HFFc6 (cell line): ENCODE measurements around the gene DHRS4L2. TPM values are rescaled to one million over a fixed set of nuclear protein-coding genes. Genes with fewer than 3 reads are reported as not detected.
"Not testable (repeated sequence)": the region's sequence is repeated elsewhere in the genome, so short reads cannot be mapped to it uniquely, and the experiment has no call there.

Experiments used
- DNase-seq: peaks from one replicate; pipeline ENCODE4 v3.0.0-alpha.2; 2018
- H3K27ac Mint-ChIP-seq: 2 replicates; pipeline ENCODE4 v1.8.0; 2020; ENCODE audit warnings: mild to moderate bottlenecking, mixed read lengths
- H3K27me3 Mint-ChIP-seq: 2 replicates; pipeline ENCODE4 v1.8.0; 2021; ENCODE audit warnings: mild to moderate bottlenecking, moderate library complexity, mixed read lengths; ENCODE audit not compliant: insufficient read depth
- H3K36me3 Mint-ChIP-seq: 2 replicates; pipeline ENCODE4 v1.8.0; 2021; ENCODE audit warnings: low read depth, mixed read lengths
- H3K4me1 Mint-ChIP-seq: 2 replicates; pipeline ENCODE4 v1.8.0; 2020; ENCODE audit warnings: low read depth, mixed read lengths
- H3K4me3 Mint-ChIP-seq: 2 replicates; pipeline ENCODE4 v1.8.0; 2020; ENCODE audit warnings: mild to moderate bottlenecking, moderate library complexity, mixed read lengths
- H3K9me3 Mint-ChIP-seq: 2 replicates; pipeline ENCODE4 v1.8.0; 2020; ENCODE audit warnings: mild to moderate bottlenecking, mixed read lengths
- total RNA-seq, 6 experiments: library from RNA; stranded (reverse); fragmentation: NEBNext Ultra II Directional; extraction: Animal tissue kit (Norgen Biotek cat#: 25700); gene quantifications; 2 replicates in 1 of 6; 3 replicates in 5 of 6; pipeline ENCODE4 v1.2.3, GENCODE V29; 2021
- TF ChIP-seq, protein P1 (sequence below): fragments of 200-600 bp; sonication (generic); IDR thresholded peaks from 2 replicates; pipeline ENCODE4 v1.5.0; 2021; ENCODE audit warnings: antibody characterized with exemption, mild to moderate bottlenecking

DHRS4L2 gene
- total RNA-seq, 6 experiments from 2014 or later, result 18.8 to 25.4 (median 23.5) TPM

DNA sequence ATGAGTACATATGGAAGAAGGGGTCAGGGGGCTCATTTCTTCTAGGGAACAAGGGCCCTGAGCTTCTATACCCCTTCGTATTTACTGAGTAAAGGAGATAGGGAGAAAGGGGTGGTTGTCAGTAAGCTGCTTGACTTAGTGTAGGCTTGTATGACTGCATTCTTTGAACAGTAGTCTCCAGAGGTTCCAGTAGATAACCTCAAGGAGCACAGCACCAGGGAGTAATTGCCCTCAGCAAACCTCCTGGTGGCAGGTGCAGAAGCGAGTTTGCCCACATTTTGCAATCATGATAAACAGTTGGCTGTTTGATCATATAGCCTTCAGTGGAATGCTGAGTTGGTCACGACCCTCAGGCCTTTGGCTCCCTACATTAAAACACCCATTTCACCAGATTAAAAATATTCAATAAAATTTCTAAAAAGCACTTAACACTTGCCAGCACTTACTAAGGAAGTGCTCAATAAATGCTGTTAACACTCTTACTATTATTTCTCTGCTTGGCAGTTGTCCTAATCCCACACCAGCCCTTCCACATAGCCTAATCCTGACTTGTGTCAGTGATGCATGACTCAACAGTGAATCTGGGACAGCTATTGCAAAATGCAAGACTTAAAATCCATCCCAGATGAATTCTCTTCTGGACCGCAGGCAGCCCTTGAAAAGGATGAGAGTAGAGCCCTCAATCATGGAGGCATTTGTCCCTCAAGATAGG is 3.7 kb upstream of the DHRS4L2 start:
- TF ChIP-seq, protein P1, sequence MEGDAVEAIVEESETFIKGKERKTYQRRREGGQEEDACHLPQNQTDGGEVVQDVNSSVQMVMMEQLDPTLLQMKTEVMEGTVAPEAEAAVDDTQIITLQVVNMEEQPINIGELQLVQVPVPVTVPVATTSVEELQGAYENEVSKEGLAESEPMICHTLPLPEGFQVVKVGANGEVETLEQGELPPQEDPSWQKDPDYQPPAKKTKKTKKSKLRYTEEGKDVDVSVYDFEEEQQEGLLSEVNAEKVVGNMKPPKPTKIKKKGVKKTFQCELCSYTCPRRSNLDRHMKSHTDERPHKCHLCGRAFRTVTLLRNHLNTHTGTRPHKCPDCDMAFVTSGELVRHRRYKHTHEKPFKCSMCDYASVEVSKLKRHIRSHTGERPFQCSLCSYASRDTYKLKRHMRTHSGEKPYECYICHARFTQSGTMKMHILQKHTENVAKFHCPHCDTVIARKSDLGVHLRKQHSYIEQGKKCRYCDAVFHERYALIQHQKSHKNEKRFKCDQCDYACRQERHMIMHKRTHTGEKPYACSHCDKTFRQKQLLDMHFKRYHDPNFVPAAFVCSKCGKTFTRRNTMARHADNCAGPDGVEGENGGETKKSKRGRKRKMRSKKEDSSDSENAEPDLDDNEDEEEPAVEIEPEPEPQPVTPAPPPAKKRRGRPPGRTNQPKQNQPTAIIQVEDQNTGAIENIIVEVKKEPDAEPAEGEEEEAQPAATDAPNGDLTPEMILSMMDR, result no peak
- peak; percentile 81 for DNase-seq
- Mint-ChIP-seq H3K27me3 (peaks cover 4% of the 10 kb centered on the region; the same call in 1 of the 2 replicates), H3K4me1 (peaks cover 29% of the 10 kb centered on the region), H3K4me3 (no peak overlapping the region; the same call in 1 of the 2 replicates), H3K9me3 (no peaks in the 10 kb centered on the region), H3K27ac (no peak overlapping the region), H3K36me3 (no peaks in the 10 kb centered on the region)

DNA sequence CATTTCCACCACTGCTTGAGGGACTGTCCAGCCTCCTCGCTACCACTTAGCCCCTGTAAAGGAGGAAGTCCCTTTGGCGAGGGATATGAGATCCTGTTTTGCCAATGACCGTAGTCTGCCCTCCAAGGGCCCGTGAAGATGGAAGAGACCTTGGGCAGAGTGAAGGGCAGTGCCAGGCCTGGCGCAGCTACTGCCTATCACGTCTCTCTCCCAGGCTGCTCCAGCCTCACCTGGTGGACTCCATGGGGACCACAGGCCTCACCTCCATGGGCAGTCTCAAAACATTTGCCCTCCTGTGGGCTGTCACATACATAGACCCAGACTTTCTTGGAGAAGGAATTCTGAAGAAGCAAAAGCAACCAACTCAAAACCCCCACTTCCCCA is 514 bp upstream of the DHRS4L2 start:
- H3K27ac Mint-ChIP-seq, H3K36me3 Mint-ChIP-seq, DNase-seq, H3K27me3 Mint-ChIP-seq, H3K9me3 Mint-ChIP-seq: not testable (repeated sequence)
- Mint-ChIP-seq H3K4me3 (peak overlapping the region; percentile 64), H3K4me1 (peaks cover 29% of the 10 kb centered on the region)

DNA sequence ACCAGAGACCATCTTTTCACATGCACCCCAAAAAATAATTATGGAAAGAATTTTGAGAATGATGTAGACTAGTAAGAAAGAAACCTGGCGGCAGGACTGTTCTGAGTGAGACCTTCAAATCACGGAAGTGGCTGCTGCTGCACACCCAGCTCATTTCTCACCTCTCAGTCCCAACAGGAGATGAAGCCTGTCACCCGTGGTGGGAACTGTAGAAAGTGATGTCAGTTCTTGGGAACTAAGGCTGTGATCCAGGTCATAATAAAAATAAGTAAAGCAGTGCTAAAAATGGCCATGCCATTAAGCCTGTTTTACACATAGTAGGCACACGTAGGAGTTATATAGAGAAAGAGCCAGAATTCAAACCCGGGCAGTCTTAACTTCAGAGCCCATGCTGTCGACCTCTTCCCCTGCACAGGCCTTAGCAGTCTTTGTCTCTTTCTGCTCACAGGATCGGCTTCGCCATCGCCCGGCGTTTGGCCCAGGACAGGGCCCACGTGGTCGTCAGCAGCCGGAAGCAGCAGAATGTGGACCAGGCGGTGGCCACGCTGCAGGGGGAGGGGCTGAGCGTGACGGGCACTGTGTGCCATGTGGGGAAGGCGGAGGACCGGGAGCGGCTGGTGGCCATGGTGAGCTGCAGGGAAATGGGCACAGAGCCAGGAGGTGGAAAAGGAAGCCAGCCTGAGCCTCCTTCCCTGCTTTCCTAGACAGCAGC is 1.2 kb downstream of the DHRS4L2 start:
- not testable (repeated sequence) for H3K4me3 Mint-ChIP-seq, H3K36me3 Mint-ChIP-seq, H3K9me3 Mint-ChIP-seq, DNase-seq, H3K27ac Mint-ChIP-seq, H3K27me3 Mint-ChIP-seq
- peaks cover 26% of the 10 kb centered on the region for H3K4me1 Mint-ChIP-seq

DNA sequence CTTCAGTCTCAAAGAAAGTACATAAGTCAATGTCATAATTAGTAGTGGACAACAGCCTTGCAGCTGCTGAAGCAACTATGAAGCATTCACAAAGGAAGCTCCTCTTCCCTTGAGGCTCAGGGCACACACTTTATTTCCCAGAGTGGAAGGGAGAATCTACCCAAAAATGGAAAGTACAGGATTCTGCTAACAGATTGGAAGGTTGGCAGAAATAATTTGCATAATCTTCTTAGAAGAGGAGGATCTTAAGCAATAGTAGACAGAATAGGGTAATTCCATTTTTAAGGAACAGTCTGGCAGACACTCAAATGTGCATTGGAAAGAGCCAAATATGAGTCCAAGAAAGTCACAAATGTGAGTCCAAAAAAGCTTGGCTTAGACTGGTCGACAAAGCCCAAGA is 2.2 kb downstream of the DHRS4L2 start:
- not testable (repeated sequence) for H3K27ac Mint-ChIP-seq, H3K27me3 Mint-ChIP-seq, H3K9me3 Mint-ChIP-seq, H3K4me3 Mint-ChIP-seq, H3K36me3 Mint-ChIP-seq, DNase-seq
- peaks cover 15% of the 10 kb centered on the region for H3K4me1 Mint-ChIP-seq

DNA sequence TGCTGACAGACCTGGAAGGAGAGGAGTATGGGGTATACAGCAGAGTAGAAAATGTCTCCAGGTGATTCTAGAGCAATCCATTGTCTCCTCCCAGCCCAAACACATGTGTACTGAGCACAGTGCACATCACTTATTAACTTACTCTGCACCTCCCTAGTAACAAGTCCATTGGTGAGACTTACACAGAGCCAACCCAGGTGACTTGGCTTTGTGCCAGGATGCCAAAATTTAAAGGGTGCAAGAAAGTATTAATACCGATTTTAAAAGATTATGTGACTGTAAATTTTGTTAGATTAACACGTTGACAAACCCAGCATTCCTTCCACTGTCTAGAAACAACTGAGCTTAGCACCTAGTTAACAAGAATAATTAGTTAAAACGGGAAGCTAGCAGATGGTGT is 4.3 kb downstream of the DHRS4L2 start:
- not testable (repeated sequence) for H3K27ac Mint-ChIP-seq, H3K36me3 Mint-ChIP-seq, DNase-seq, H3K9me3 Mint-ChIP-seq, H3K4me3 Mint-ChIP-seq
- Mint-ChIP-seq H3K27me3 (peaks cover 12% of the 10 kb centered on the region), H3K4me1 (peaks cover 14% of the 10 kb centered on the region; the same call in 1 of the 2 replicates)

DNA sequence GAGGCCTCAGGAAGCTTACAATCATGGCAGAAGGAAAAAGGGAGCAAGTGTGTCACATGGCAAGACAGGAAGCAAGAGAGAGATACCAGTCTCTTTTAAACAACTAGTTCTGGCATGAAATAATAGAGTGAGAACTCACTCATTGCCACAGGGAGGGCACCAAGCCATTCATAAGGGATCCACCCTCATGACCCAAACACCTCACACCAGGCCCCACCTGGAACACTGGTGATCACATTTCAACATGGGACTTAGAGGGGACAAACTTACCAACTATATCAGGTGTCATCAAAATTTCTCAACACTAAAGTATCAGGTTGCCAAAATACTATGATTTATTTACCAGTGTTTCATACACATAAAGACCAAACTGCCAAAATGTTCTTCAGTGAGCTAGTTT is 7.3 kb downstream of the DHRS4L2 start:
- H3K36me3 Mint-ChIP-seq, H3K4me1 Mint-ChIP-seq, H3K27ac Mint-ChIP-seq, DNase-seq, H3K4me3 Mint-ChIP-seq, H3K27me3 Mint-ChIP-seq, H3K9me3 Mint-ChIP-seq: not testable (repeated sequence)

DNA sequence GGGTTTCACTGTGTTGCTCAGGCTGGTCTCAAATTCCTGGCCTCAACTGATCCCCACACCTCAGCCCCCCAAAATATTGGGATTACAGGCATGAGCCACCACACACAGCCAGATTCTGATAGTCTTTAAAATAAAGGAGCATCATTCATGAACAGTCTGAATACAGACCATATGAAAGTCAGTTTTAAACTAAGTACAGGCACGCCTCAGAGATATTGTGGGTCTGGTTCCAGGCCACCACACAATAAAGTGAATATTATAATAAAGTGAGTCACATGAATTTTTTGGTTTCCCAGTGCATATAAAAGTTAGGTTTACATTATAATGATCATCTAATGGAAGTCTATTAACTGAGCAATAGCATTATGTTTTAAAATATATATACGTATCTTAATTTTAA is 8.1 kb downstream of the DHRS4L2 start:
- H3K9me3 Mint-ChIP-seq, H3K4me1 Mint-ChIP-seq, H3K27me3 Mint-ChIP-seq, H3K4me3 Mint-ChIP-seq, DNase-seq, H3K27ac Mint-ChIP-seq, H3K36me3 Mint-ChIP-seq: not testable (repeated sequence)

DNA sequence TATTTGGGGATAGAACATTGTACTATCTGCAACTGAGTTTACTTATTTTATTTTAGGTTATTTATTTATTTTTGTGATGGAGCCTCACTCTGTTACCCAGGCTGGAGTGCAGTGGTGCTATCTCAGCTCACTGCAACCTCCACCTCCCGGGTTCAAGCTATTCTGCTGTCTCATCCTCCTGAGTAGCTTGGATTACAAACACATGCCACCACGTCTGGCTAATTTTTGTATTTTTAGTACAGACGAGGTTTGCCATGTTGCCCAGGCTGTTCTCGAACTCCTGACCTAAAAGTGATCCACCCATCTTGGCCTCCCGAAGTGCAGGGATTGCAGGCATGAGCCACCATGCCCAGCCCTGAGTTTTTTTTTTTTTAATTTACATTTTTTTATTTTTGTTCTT is 10.9 kb downstream of the DHRS4L2 start:
- not testable (repeated sequence) for H3K4me1 Mint-ChIP-seq, H3K27ac Mint-ChIP-seq, H3K36me3 Mint-ChIP-seq, H3K27me3 Mint-ChIP-seq, H3K9me3 Mint-ChIP-seq, H3K4me3 Mint-ChIP-seq, DNase-seq

DNA sequence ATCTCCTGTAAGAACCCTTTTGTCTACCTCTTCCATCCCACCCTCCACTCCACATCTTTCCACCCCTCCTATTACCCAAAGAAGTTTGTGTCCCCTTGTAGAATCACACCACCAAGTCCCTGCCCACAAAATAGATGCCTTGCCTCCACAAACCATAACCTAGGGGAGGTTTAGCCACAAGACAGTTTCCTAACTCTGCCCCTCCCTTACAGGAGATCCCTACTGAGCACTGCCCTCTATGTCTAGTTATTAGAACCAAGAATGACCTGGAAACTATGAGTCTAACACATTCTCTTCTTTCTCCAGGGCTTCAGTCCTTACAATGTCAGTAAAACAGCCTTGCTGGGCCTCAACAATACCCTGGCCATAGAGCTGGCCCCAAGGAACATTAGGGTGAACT is 12.3 kb downstream of the DHRS4L2 start:
- H3K27ac Mint-ChIP-seq, DNase-seq, H3K36me3 Mint-ChIP-seq, H3K9me3 Mint-ChIP-seq, H3K27me3 Mint-ChIP-seq, H3K4me1 Mint-ChIP-seq, H3K4me3 Mint-ChIP-seq: not testable (repeated sequence)

DNA sequence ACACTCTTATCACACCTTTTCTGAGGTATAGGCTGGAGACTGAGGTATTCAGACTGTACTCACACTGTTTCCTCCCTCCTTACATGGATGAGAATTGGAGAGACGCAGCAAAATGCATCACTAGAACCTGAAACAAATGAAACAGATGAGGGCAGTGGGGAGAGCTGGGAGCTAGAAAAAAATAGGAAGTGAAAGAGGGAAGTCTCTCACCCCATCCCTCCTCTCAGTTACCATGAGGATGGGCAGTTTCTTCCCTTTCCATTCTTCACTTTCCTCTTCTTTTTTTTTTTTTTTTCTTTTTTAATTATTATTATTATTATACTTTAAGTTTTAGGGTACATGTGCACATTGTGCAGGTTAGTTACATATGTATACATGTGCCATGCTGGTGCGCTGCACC is 12.9 kb downstream of the DHRS4L2 start:
- not testable (repeated sequence) for H3K27me3 Mint-ChIP-seq, H3K4me3 Mint-ChIP-seq, DNase-seq, H3K9me3 Mint-ChIP-seq, H3K4me1 Mint-ChIP-seq, H3K36me3 Mint-ChIP-seq, H3K27ac Mint-ChIP-seq

DNA sequence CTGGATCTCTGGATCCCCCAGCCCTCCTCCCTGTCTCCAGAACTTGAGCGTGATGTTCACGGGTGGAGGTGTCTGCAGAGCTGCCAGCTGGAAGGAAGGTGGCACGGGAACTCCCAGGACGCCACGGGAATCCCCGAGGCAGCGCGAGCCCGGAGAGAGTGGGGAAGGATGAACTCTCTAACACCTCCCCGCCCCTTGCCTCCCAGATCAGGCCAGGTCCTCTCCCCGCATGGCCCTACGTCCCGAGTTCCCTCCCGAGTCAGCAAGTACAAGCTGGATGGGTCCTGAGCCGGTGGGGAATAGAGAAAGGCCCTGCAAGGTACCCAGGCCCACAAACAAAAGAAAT is 17.7 kb downstream of the DHRS4L2 start:
- H3K4me3 Mint-ChIP-seq, H3K4me1 Mint-ChIP-seq: not testable (repeated sequence)

DNA sequence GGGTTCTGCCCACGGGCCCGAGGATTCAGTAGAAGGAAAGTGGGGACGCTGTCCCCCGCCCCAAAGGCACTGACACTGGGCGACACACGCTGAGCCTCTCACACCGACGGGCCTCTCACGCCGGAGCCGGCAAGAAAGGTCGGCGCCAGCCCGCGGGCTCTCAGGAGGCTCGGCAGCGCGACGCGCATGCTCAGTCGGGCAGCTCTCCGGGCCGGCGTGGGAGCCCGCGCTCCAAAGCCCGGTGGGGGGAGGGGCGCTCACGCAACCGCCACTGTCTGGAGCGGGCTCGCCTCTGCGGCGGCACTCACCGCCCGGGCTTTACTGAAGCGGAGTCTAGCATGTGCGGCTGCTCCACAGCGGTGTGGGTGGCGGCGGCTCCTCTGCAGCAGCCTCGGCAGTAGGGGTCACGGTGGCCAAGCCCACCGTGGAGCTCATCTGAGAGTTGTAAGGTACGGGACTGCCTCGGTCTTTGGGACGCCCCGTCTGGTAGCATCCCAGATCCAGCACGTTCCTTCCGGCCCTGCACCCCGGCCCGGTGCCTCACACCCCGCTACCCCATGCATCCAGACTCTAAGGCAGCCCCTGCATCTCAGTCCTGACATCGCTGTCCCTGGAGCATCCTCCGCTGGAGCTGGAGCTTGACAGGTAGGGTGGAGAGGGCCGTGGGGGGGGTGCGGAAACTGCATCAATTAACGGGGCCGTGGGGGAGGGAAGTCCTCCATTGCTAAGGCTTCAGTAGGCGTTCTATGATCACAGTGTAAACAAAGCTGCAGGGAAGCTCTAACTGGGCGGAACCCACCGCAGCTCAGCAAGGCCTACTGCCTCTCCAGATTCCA is 18.3 kb downstream of the DHRS4L2 start:
- Mint-ChIP-seq H3K27ac (peak overlapping the region; percentile 42; the same call in 1 of the 2 replicates), H3K4me3 (peak overlapping the region; percentile 73)
- not testable (repeated sequence) for H3K4me1 Mint-ChIP-seq, H3K27me3 Mint-ChIP-seq, H3K36me3 Mint-ChIP-seq, DNase-seq, H3K9me3 Mint-ChIP-seq

More for the DNA sequence above, 17.7 kb downstream of the DHRS4L2 start:
- H3K9me3 Mint-ChIP-seq, H3K36me3 Mint-ChIP-seq, DNase-seq, H3K27ac Mint-ChIP-seq, H3K27me3 Mint-ChIP-seq: not testable (repeated sequence)
